ENCODE results near the gene UBC. TPM values are rescaled to one million over a fixed set of nuclear protein-coding genes. Genes with fewer than 3 reads are reported as not detected.
"Not testable (repeated sequence)": the region's sequence is repeated elsewhere in the genome, so short reads cannot be mapped to it uniquely, and the experiment has no call there.

UBC gene
- total RNA-seq, 1 donor from 2014 or later, result 1,214 TPM

GRCh38 chr12:124902916-124903315 is 11.5 kb downstream of the UBC start:
- H3K36me3 ChIP-seq (ENCODE audit: insufficient read depth, low read length), result no peaks in the 10 kb centered on the region
- H3K4me1 ChIP-seq (ENCODE audit: insufficient read depth, low read length), result peaks cover 13% of the 10 kb centered on the region
- TF ChIP-seq EZH2 (IDR thresholded peaks at IDR 0.05; ENCODE audit: insufficient read depth, low read length) (no peak), CTCF (IDR thresholded peaks at IDR 0.05; ENCODE audit: insufficient read depth, low read depth, low read length) (no peak)
- H3K36me3 Mint-ChIP-seq (ENCODE audit: low read depth, unreplicated experiment), result no peaks in the 10 kb centered on the region
- peaks cover 6% of the 10 kb centered on the region for H3K27me3 Mint-ChIP-seq (ENCODE audit: low read depth, unreplicated experiment)
- no peaks in the 10 kb centered on the region for H3K9me3 ChIP-seq (ENCODE audit: insufficient read depth, low read depth, low read length)
- H3K79me2 ChIP-seq (ENCODE audit: insufficient read depth, low read length), result no peaks in the 10 kb centered on the region
- DNase-seq (ENCODE audit: low read depth), result no peak
- no peak overlapping the region for H3K27ac ChIP-seq (ENCODE audit: low read depth, low read length)
- H4K20me1 ChIP-seq (ENCODE audit: insufficient read depth, low read length), result peaks cover 18% of the 10 kb centered on the region
- H2AFZ ChIP-seq (ENCODE audit: low read depth, low read length), result no peak overlapping the region
- no peak overlapping the region for H3K4me2 ChIP-seq (ENCODE audit: low read length)
- peaks cover 15% of the 10 kb centered on the region for H3K4me1 Mint-ChIP-seq (ENCODE audit: low read depth, unreplicated experiment)
- no peaks in the 10 kb centered on the region for H3K9me3 Mint-ChIP-seq (ENCODE audit: unreplicated experiment)
- H3K27me3 ChIP-seq (ENCODE audit: insufficient read depth, low read length), result no peaks in the 10 kb centered on the region
- FAIRE-seq, result no peak
- H3K9ac ChIP-seq (ENCODE audit: low read length), result no peak overlapping the region
- no peak overlapping the region for H3K4me3 Mint-ChIP-seq (ENCODE audit: unreplicated experiment)
- no peak overlapping the region for H3K27ac Mint-ChIP-seq (ENCODE audit: unreplicated experiment)
- no peak overlapping the region for H3K4me3 ChIP-seq (ENCODE audit: insufficient read depth, low read depth, low read length)

- H3K9me3 ChIP-seq (ENCODE audit: insufficient read depth, low read depth, low read length), result no peaks in the 10 kb centered on the region
- H3K27me3 ChIP-seq (ENCODE audit: insufficient read depth, low read length), result no peaks in the 10 kb centered on the region
- Mint-ChIP-seq H3K4me1 (ENCODE audit: low read depth, unreplicated experiment) (peaks cover 12% of the 10 kb centered on the region), H3K9me3 (ENCODE audit: unreplicated experiment) (peaks cover 4% of the 10 kb centered on the region), H3K36me3 (ENCODE audit: low read depth, unreplicated experiment) (peaks cover 4% of the 10 kb centered on the region), H3K27me3 (ENCODE audit: low read depth, unreplicated experiment) (peaks cover 8% of the 10 kb centered on the region), H3K4me3 (ENCODE audit: unreplicated experiment) (no peak overlapping the region), H3K27ac (ENCODE audit: unreplicated experiment) (no peak overlapping the region)
- no peaks in the 10 kb centered on the region for H3K36me3 ChIP-seq (ENCODE audit: insufficient read depth, low read length)
- no peak for DNase-seq (ENCODE audit: low read depth)
- H4K20me1 ChIP-seq (ENCODE audit: insufficient read depth, low read length), result peaks cover 25% of the 10 kb centered on the region
- H3K4me2 ChIP-seq (ENCODE audit: low read length), result no peak overlapping the region
- no peak overlapping the region for H3K4me3 ChIP-seq (ENCODE audit: insufficient read depth, low read depth, low read length)
- peaks cover 10% of the 10 kb centered on the region for H3K4me1 ChIP-seq (ENCODE audit: insufficient read depth, low read length)
- H3K79me2 ChIP-seq (ENCODE audit: insufficient read depth, low read length), result no peaks in the 10 kb centered on the region
- no peak overlapping the region for H2AFZ ChIP-seq (ENCODE audit: low read depth, low read length)
- no peak overlapping the region for H3K27ac ChIP-seq (ENCODE audit: low read depth, low read length)
- H3K9ac ChIP-seq (ENCODE audit: low read length), result no peak overlapping the region
- FAIRE-seq, result no peak
- TF ChIP-seq EZH2 (IDR thresholded peaks at IDR 0.05; ENCODE audit: insufficient read depth, low read length) (no peak), CTCF (IDR thresholded peaks at IDR 0.05; ENCODE audit: insufficient read depth, low read depth, low read length) (no peak)
These were observed 13.4 kb downstream of the UBC start for GRCh38 chr12:124901003-124901402.

- peaks cover 22% of the 10 kb centered on the region for H4K20me1 ChIP-seq (ENCODE audit: insufficient read depth, low read length)
- peak overlapping the region; percentile 62 for H3K4me3 Mint-ChIP-seq (ENCODE audit: unreplicated experiment)
- not testable (repeated sequence) for H3K27me3 ChIP-seq (ENCODE audit: insufficient read depth, low read length); H3K4me3 ChIP-seq (ENCODE audit: insufficient read depth, low read depth, low read length); H3K27ac ChIP-seq (ENCODE audit: low read depth, low read length); H3K9ac ChIP-seq (ENCODE audit: low read length); H3K27me3 Mint-ChIP-seq (ENCODE audit: low read depth, unreplicated experiment); FAIRE-seq; H3K36me3 ChIP-seq (ENCODE audit: insufficient read depth, low read length); H3K27ac Mint-ChIP-seq (ENCODE audit: unreplicated experiment); H2AFZ ChIP-seq (ENCODE audit: low read depth, low read length); H3K9me3 Mint-ChIP-seq (ENCODE audit: unreplicated experiment); H3K4me1 Mint-ChIP-seq (ENCODE audit: low read depth, unreplicated experiment); H3K36me3 Mint-ChIP-seq (ENCODE audit: low read depth, unreplicated experiment); DNase-seq (ENCODE audit: low read depth); H3K9me3 ChIP-seq (ENCODE audit: insufficient read depth, low read depth, low read length); H3K79me2 ChIP-seq (ENCODE audit: insufficient read depth, low read length); H3K4me1 ChIP-seq (ENCODE audit: insufficient read depth, low read length); H3K4me2 ChIP-seq (ENCODE audit: low read length)
These were observed 14.1 kb downstream of the UBC start for GRCh38 chr12:124900345-124900795.
